GM18505 (cell line): ENCODE data around the gene ANAPC7.
"Not testable (repeated sequence)": the region's sequence is repeated elsewhere in the genome, so short reads cannot be mapped to it uniquely, and the experiment has no call there.

Experiments
- ATAC-seq: cut with Tn5 transposase; IDR thresholded peaks from one replicate; pipeline ENCODE4 v1.9.1; 2021; ENCODE audit not compliant: unreplicated experiment
- POLR2A ChIP-seq: IDR thresholded peaks from 4 replicates; pipeline ENCODE4 v1.6.1; 2011; ENCODE audit warnings: borderline replicate concordance; ENCODE audit not compliant: insufficient read depth, insufficient read length; ENCODE audit errors: extremely low read depth

The ANAPC7 gene

GRCh38 chr12:110403976-110404682, 621 bp upstream of the ANAPC7 start:
- ATAC-seq, result peak; percentile 46
- peak; percentile 52 for TF ChIP-seq POLR2A

- TF ChIP-seq POLR2A, result no peak
- ATAC-seq, result no peak
These were observed 20.8 kb downstream of the ANAPC7 start for GRCh38 chr12:110382683-110383082.

GRCh38 chr12:110379631-110380030, 23.9 kb downstream of the ANAPC7 start:
- no peak for TF ChIP-seq POLR2A
- ATAC-seq, result no peak

- TF ChIP-seq POLR2A, result no peak
- no peak for ATAC-seq
These were observed 24.3 kb downstream of the ANAPC7 start for GRCh38 chr12:110379197-110379596.

GRCh38 chr12:110378131-110378790, 25.2 kb downstream of the ANAPC7 start:
- not testable (repeated sequence) for ATAC-seq

GRCh38 chr12:110373962-110374611, 29.4 kb downstream of the ANAPC7 start:
- ATAC-seq, result no peak
- TF ChIP-seq POLR2A, result no peak

- TF ChIP-seq POLR2A, result no peak
These were observed 30.1 kb downstream of the ANAPC7 start for GRCh38 chr12:110373425-110373824.

GRCh38 chr12:110373025-110373424, 30.5 kb downstream of the ANAPC7 start:
- TF ChIP-seq POLR2A, result no peak
- no peak for ATAC-seq

More at GRCh38 chr12:110373425-110373824, 30.1 kb downstream of the ANAPC7 start:
- ATAC-seq, result no peak

GRCh38 chr12:110372056-110372425, 31.5 kb downstream of the ANAPC7 start:
- TF ChIP-seq POLR2A, result no peak
- ATAC-seq, result no peak

- no peak for ATAC-seq
- no peak for TF ChIP-seq POLR2A
These were observed 32.0 kb downstream of the ANAPC7 start for GRCh38 chr12:110371408-110372055.

GRCh38 chr12:110370732-110371231, 32.7 kb downstream of the ANAPC7 start:
- no peak for ATAC-seq
- no peak for TF ChIP-seq POLR2A

- no peak for TF ChIP-seq POLR2A
- no peak for ATAC-seq
These were observed 33.5 kb downstream of the ANAPC7 start for GRCh38 chr12:110369992-110370391.

- ATAC-seq, result no peak
- TF ChIP-seq POLR2A, result no peak
These were observed 36.2 kb downstream of the ANAPC7 start for GRCh38 chr12:110367181-110367864.

- ATAC-seq, result no peak
- no peak for TF ChIP-seq POLR2A
These were observed 37.0 kb downstream of the ANAPC7 start for GRCh38 chr12:110366321-110367142.
